Loucy (cell line): ENCODE data around the gene PA2G4.

ENCODE experiments used
- CTCF ChIP-seq: fragments of 200-600 bp; sonication (generic); conservative IDR thresholded peaks from 2 replicates; pipeline ENCODE4 v1.5.1; 2014; ENCODE audit warnings: mild to moderate bottlenecking, antibody characterized with exemption, low read length
- EZH2phosphoT487 ChIP-seq: fragments of 200-600 bp; IDR thresholded peaks from 2 replicates; pipeline ENCODE4 v1.6.1; 2018; ENCODE audit warnings: antibody characterized with exemption, mild to moderate bottlenecking, moderate library complexity, borderline replicate concordance

GRCh38 chr12:56152756-56153677, 48.7 kb downstream of the PA2G4 start:
- TF ChIP-seq EZH2phosphoT487 (no peak), CTCF (no peak)
